Measurements from ENCODE around the gene NUMBL. TPM values are rescaled to one million over a fixed set of nuclear protein-coding genes. Genes with fewer than 3 reads are reported as not detected.

Gene NUMBL
- total and polyA plus RNA-seq, 9 of the 15 experiments (the other 6 are each of a cell fraction or from before 2014, with no cell fraction given), result 0.39 to 38.6 (median 6.6) TPM

GRCh38 chr19:40663695-40664692, 26.5 kb downstream of the NUMBL start (continued):
- TF ChIP-seq ZHX1 (conservative IDR thresholded peaks at IDR 0.05; ENCODE audit: low read length) (no peak), EHMT2 (IDR thresholded peaks at IDR 0.05) (no peak), TARDBP (IDR thresholded peaks at IDR 0.05) (no peak), CEBPZ (IDR thresholded peaks at IDR 0.05; ENCODE audit: borderline replicate concordance, low read depth, low read length) (no peak), ZBTB1 (CRISPR knock-in tag; IDR thresholded peaks at IDR 0.05; ENCODE audit: borderline replicate concordance, low read depth) (no peak), YBX1 (IDR thresholded peaks at IDR 0.05) (no peak), PHF20 (IDR thresholded peaks at IDR 0.05; ENCODE audit: partially characterized antibody) (no peak), MTA2 (IDR thresholded peaks at IDR 0.05; ENCODE audit: low read depth) (no peak), ZNF175 (CRISPR knock-in tag; IDR thresholded peaks at IDR 0.05; ENCODE audit: low read depth) (no peak), XRCC5 (IDR thresholded peaks at IDR 0.05; ENCODE audit: low read depth, low read length) (no peak), ELF1 (tag; IDR thresholded peaks at IDR 0.05) (no peak), ZBTB8A (IDR thresholded peaks at IDR 0.05; ENCODE audit: partially characterized antibody) (no peak), NFRKB (IDR thresholded peaks at IDR 0.05; ENCODE audit: low read depth) (no peak), ZNF3 (CRISPR knock-in tag; IDR thresholded peaks at IDR 0.05) (no peak)
- TF ChIP-seq, protein P1, sequence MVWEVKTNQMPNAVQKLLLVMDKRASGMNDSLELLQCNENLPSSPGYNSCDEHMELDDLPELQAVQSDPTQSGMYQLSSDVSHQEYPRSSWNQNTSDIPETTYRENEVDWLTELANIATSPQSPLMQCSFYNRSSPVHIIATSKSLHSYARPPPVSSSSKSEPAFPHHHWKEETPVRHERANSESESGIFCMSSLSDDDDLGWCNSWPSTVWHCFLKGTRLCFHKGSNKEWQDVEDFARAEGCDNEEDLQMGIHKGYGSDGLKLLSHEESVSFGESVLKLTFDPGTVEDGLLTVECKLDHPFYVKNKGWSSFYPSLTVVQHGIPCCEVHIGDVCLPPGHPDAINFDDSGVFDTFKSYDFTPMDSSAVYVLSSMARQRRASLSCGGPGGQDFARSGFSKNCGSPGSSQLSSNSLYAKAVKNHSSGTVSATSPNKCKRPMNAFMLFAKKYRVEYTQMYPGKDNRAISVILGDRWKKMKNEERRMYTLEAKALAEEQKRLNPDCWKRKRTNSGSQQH (CRISPR knock-in tag; IDR thresholded peaks at IDR 0.05), result no peak
- TF ChIP-seq, protein P2, sequence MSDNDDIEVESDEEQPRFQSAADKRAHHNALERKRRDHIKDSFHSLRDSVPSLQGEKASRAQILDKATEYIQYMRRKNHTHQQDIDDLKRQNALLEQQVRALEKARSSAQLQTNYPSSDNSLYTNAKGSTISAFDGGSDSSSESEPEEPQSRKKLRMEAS (CRISPR knock-in tag; IDR thresholded peaks at IDR 0.05), result no peak
- TF ChIP-seq, protein P3, sequence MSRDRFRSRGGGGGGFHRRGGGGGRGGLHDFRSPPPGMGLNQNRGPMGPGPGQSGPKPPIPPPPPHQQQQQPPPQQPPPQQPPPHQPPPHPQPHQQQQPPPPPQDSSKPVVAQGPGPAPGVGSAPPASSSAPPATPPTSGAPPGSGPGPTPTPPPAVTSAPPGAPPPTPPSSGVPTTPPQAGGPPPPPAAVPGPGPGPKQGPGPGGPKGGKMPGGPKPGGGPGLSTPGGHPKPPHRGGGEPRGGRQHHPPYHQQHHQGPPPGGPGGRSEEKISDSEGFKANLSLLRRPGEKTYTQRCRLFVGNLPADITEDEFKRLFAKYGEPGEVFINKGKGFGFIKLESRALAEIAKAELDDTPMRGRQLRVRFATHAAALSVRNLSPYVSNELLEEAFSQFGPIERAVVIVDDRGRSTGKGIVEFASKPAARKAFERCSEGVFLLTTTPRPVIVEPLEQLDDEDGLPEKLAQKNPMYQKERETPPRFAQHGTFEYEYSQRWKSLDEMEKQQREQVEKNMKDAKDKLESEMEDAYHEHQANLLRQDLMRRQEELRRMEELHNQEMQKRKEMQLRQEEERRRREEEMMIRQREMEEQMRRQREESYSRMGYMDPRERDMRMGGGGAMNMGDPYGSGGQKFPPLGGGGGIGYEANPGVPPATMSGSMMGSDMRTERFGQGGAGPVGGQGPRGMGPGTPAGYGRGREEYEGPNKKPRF (IDR thresholded peaks at IDR 0.05; ENCODE audit: low read depth, low read length), result no peak

Data from K562 (cell line).